Fibroblast of pulmonary artery (primary cell): ENCODE results near the gene IL9R.
"Not testable (repeated sequence)": the region's sequence is repeated elsewhere in the genome, so short reads cannot be mapped to it uniquely, and the experiment has no call there.

ENCODE experiments used
- DNase-seq: peaks from one replicate; pipeline ENCODE4 v3.0.0-alpha.2; 2010; ENCODE audit warnings: low read depth
- H3K4me3 ChIP-seq: replicated peaks from 2 replicates; pipeline ENCODE4 v1.5.1; 2011; ENCODE audit warnings: low read depth, mild to moderate bottlenecking, control low read depth, low read length, moderate library complexity
- CTCF ChIP-seq: IDR thresholded peaks from 2 replicates; pipeline ENCODE4 v1.5.1; 2011; ENCODE audit warnings: mild to moderate bottlenecking, control low read depth, low read length, inconsistent platforms; ENCODE audit errors: missing control alignments

IL9R gene

GRCh38 chrX:156004256-156004655 lies 6.8 kb downstream of the IL9R start:
- no peak for TF ChIP-seq CTCF
- no peak overlapping the region for H3K4me3 ChIP-seq
- no peak for DNase-seq

GRCh38 chrX:156004740-156005139 lies 7.2 kb downstream of the IL9R start:
- no peak for DNase-seq
- TF ChIP-seq CTCF, result no peak

GRCh38 chrX:156005144-156005543 lies 7.6 kb downstream of the IL9R start:
- TF ChIP-seq CTCF, result no peak
- no peak for DNase-seq
- no peak overlapping the region for H3K4me3 ChIP-seq

More at GRCh38 chrX:156004740-156005139, 7.2 kb downstream of the IL9R start:
- no peak overlapping the region for H3K4me3 ChIP-seq

GRCh38 chrX:156006468-156006867 lies 9.0 kb downstream of the IL9R start:
- not testable (repeated sequence) for DNase-seq

GRCh38 chrX:156008379-156008778 lies 10.9 kb downstream of the IL9R start:
- H3K4me3 ChIP-seq, DNase-seq: not testable (repeated sequence)

More at GRCh38 chrX:156006468-156006867, 9.0 kb downstream of the IL9R start:
- not testable (repeated sequence) for H3K4me3 ChIP-seq

GRCh38 chrX:156008915-156009314 lies 11.4 kb downstream of the IL9R start:
- TF ChIP-seq CTCF, result no peak
- no peak for DNase-seq
- H3K4me3 ChIP-seq, result no peak overlapping the region

- DNase-seq, H3K4me3 ChIP-seq: not testable (repeated sequence)
Measured at GRCh38 chrX:156009691-156010090, 12.2 kb downstream of the IL9R start.

GRCh38 chrX:156013286-156013953 lies 15.9 kb downstream of the IL9R start:
- not testable (repeated sequence) for DNase-seq, H3K4me3 ChIP-seq

- not testable (repeated sequence) for DNase-seq, H3K4me3 ChIP-seq
Measured at GRCh38 chrX:156019846-156020245, 22.4 kb downstream of the IL9R start.

- not testable (repeated sequence) for H3K4me3 ChIP-seq, DNase-seq
Measured at GRCh38 chrX:156023002-156023401, 25.5 kb downstream of the IL9R start.

- H3K4me3 ChIP-seq, result not testable (repeated sequence)
Measured at GRCh38 chrX:156024949-156025492, 27.5 kb downstream of the IL9R start.

GRCh38 chrX:156028653-156029237 lies 31.2 kb downstream of the IL9R start:
- DNase-seq, H3K4me3 ChIP-seq: not testable (repeated sequence)

More at GRCh38 chrX:156024949-156025492, 27.5 kb downstream of the IL9R start:
- not testable (repeated sequence) for DNase-seq

GRCh38 chrX:156029296-156029695 lies 31.8 kb downstream of the IL9R start:
- DNase-seq, H3K4me3 ChIP-seq: not testable (repeated sequence)
